Prostate gland (tissue), 2 donors: ENCODE results near the gene FAM32A. TPM values are rescaled to one million over a fixed set of nuclear protein-coding genes. Genes with fewer than 3 reads are reported as not detected.

Experiments used
- DNase-seq: peaks from one replicate; pipeline ENCODE4 v3.0.0-alpha.2; 2019; ENCODE audit warnings: low spot score
- H3K27ac ChIP-seq, 2 donors: fragments of 200-600 bp; sonication (generic); 2 replicates each; pipeline ENCODE4 v1.5.1; 2017 to 2019
- H3K27me3 ChIP-seq: fragments of 200-600 bp; sonication (generic); replicated peaks from 2 replicates; pipeline ENCODE4 v1.5.1; 2019; ENCODE audit not compliant: insufficient read depth
- H3K36me3 ChIP-seq, 2 donors: fragments of 200-600 bp; sonication (generic); 1 replicate in 1 of 2; 2 replicates in 1 of 2; pipeline versions ENCODE4 v1.5.1 to v1.8.1; 2017 to 2019
- H3K4me1 ChIP-seq: fragments of 200-600 bp; sonication (generic); replicated peaks from 2 replicates; pipeline ENCODE4 v1.5.1; 2019
- H3K4me3 ChIP-seq, 2 donors: fragments of 200-600 bp; sonication (generic); 2 replicates each; pipeline ENCODE4 v1.5.1; 2017 to 2019
- H3K9me3 ChIP-seq: fragments of 200-600 bp; sonication (generic); 2 replicates; pipeline ENCODE4 v1.5.1; 2017
- CTCF ChIP-seq, 4 experiments: fragments of 200-600 bp in 2 of 4; fragments of 450-650 bp in 2 of 4; sonication (generic) in 2 of 4; IDR thresholded peaks; 1 replicate in 3 of 4; 2 replicates in 1 of 4; pipeline ENCODE4 v1.5.1; 2016 to 2019; ENCODE audit warnings: antibody characterized with exemption in 4 of 4, mild to moderate bottlenecking in 2 of 4, moderate library complexity in 2 of 4
- POLR2A ChIP-seq: fragments of 450-650 bp; IDR thresholded peaks from one replicate; pipeline ENCODE4 v1.6.1; 2016; ENCODE audit warnings: antibody characterized with exemption, mild to moderate bottlenecking
- POLR2AphosphoS5 ChIP-seq: sonication (generic); formaldehyde crosslinking; IDR thresholded peaks from one replicate; pipeline ENCODE4 v1.6.1; 2017; ENCODE audit warnings: antibody characterized with exemption
- WGBS: methylation state at CpG from one replicate; pipeline ENCODE4 v1.1.5; 2018; 5-methylcytosine and 5-hydroxymethylcytosine counted together
- intact Hi-C: fragments of 100-400 bp; cut with DNase I; formaldehyde crosslinking; loops from one replicate; pipeline ENCODE4 v1.14.2; 2022
- total RNA-seq, 2 donors: library from RNA; depleted of rRNA; stranded (reverse); fragments of >200 nt; gene quantifications; one replicate each; pipeline ENCODE4 v1.1.0, GENCODE V29; 2016

FAM32A gene
- total RNA-seq, 2 donors from 2014 or later, result 98.1 to 103 TPM

- no peak for DNase-seq
- H3K4me1 ChIP-seq, result peaks cover 18% of the 10 kb centered on the region
- H3K27me3 ChIP-seq, result no peaks in the 10 kb centered on the region
Observed at GRCh38 chr19:16203256-16204004, 18.2 kb downstream of the FAM32A start.

GRCh38 chr19:16204005-16204294 lies 18.7 kb downstream of the FAM32A start:
- Histone ChIP-seq H3K27me3 (no peaks in the 10 kb centered on the region), H3K9me3 (no peaks in the 10 kb centered on the region), H3K4me3 (no peak overlapping the region), H3K4me1 (peaks cover 13% of the 10 kb centered on the region), H3K36me3 (peaks cover 0 to 6% of the 10 kb centered on the region in 2 donors), H3K27ac (no peak overlapping the region)
- WGBS, result 83% methylated on average over 5 of the region's 5 CpGs
- TF ChIP-seq CTCF (IDR thresholded peaks at IDR 0.05), result no peak
- no peak for TF ChIP-seq POLR2AphosphoS5
- no peak for TF ChIP-seq POLR2A
- no peak for DNase-seq
- intact Hi-C loops, result no loop called here

More at GRCh38 chr19:16203256-16204004, 18.2 kb downstream of the FAM32A start:
- intact Hi-C loops, result no loop called here
- no peak for TF ChIP-seq POLR2AphosphoS5
- TF ChIP-seq CTCF (IDR thresholded peaks at IDR 0.05), result no peak
- TF ChIP-seq POLR2A, result no peak
- Histone ChIP-seq H3K27ac (no peak overlapping the region), H3K36me3 (peaks cover 0 to 6% of the 10 kb centered on the region in 2 donors), H3K4me3 (no peak overlapping the region), H3K9me3 (no peaks in the 10 kb centered on the region)
- 90% methylated on average over 19 of the region's 19 CpGs for WGBS

GRCh38 chr19:16205205-16206045 lies 20.2 kb downstream of the FAM32A start:
- whole genome bisulfite sequencing, result 59% methylated on average over 10 of the region's 11 CpGs
- Histone ChIP-seq H3K27ac (no peak overlapping the region), H3K4me3 (no peak overlapping the region), H3K36me3 (peaks cover 0 to 6% of the 10 kb centered on the region in 2 donors), H3K9me3 (no peaks in the 10 kb centered on the region), H3K4me1 (peaks cover 7% of the 10 kb centered on the region), H3K27me3 (no peaks in the 10 kb centered on the region)
- no peak for DNase-seq
- intact Hi-C loops, result no loop called here
- no peak for TF ChIP-seq POLR2A

- intact Hi-C loops, result no loop called here
- Histone ChIP-seq H3K4me3 (no peak overlapping the region), H3K4me1 (peaks cover 7% of the 10 kb centered on the region), H3K9me3 (no peaks in the 10 kb centered on the region), H3K27ac (no peak overlapping the region), H3K27me3 (no peaks in the 10 kb centered on the region), H3K36me3 (peaks cover 0 to 6% of the 10 kb centered on the region in 2 donors)
- 86% methylated on average over 14 of the region's 14 CpGs for WGBS
- DNase-seq, result no peak
- TF ChIP-seq POLR2AphosphoS5 (no peak), POLR2A (no peak), CTCF (IDR thresholded peaks at IDR 0.05) (no peak)
Observed at GRCh38 chr19:16206046-16206605, 20.9 kb downstream of the FAM32A start.

- peaks cover 0 to 6% of the 10 kb centered on the region in 2 donors for H3K36me3 ChIP-seq
- TF ChIP-seq CTCF (IDR thresholded peaks at IDR 0.05), result no peak
- TF ChIP-seq POLR2AphosphoS5, result no peak
- TF ChIP-seq POLR2A, result no peak
- WGBS, result 95% methylated on average over 7 of the region's 7 CpGs
Observed at GRCh38 chr19:16206637-16207036, 21.4 kb downstream of the FAM32A start.

More at GRCh38 chr19:16206637-16207036, 21.4 kb downstream of the FAM32A start:
- Histone ChIP-seq H3K4me1 (peaks cover 7% of the 10 kb centered on the region), H3K4me3 (no peak overlapping the region), H3K27me3 (no peaks in the 10 kb centered on the region), H3K27ac (no peak overlapping the region), H3K9me3 (no peaks in the 10 kb centered on the region)
- DNase-seq, result no peak
- intact Hi-C loops, result no loop called here
